GM23248 (cell line): ENCODE results near the gene FILIP1.

Experiments used
- EZH2 ChIP-seq: fragments of 200-600 bp; sonication (generic); IDR thresholded peaks from 2 replicates; pipeline ENCODE4 v1.6.1; 2018; ENCODE audit warnings: antibody characterized with exemption, mild to moderate bottlenecking; ENCODE audit not compliant: insufficient read depth, poor library complexity, severe bottlenecking
- EZH2phosphoT487 ChIP-seq: fragments of 200-600 bp; sonication (generic); IDR thresholded peaks from 2 replicates; pipeline ENCODE4 v1.6.1; 2018; ENCODE audit warnings: antibody characterized with exemption, moderate library complexity, mild to moderate bottlenecking, low read depth; ENCODE audit not compliant: insufficient read depth

- TF ChIP-seq EZH2: no peak
- no peak for TF ChIP-seq EZH2phosphoT487
These were observed 208.8 kb downstream of the FILIP1 start, which contains the start of gene TMEM30A for GRCh38 chr6:75284632-75285282.
